ENCODE data around the gene TRPM2.
"Not testable (repeated sequence)": the region's sequence is repeated elsewhere in the genome, so short reads cannot be mapped to it uniquely, and the experiment has no call there.

TRPM2 gene

GRCh38 chr21:44335266-44336059, 18.0 kb upstream of the TRPM2 start:
- no peak for DNase-seq

- no peak for DNase-seq
Observed at GRCh38 chr21:44337449-44337848, 16.0 kb upstream of the TRPM2 start.

- no peak for DNase-seq
Observed at GRCh38 chr21:44337941-44338895, 15.2 kb upstream of the TRPM2 start.

GRCh38 chr21:44338971-44339910, 14.2 kb upstream of the TRPM2 start, which contains the start of gene CFAP410:
CFAP410 (minus strand) TSS chr21:44339390; CDS start chr21:44339194, 196 bp downstream.
- DNase-seq: peak; percentile 96

- not testable (repeated sequence) for DNase-seq
Observed at GRCh38 chr21:44341726-44342458, 11.5 kb upstream of the TRPM2 start.

GRCh38 chr21:44342981-44343380, 10.4 kb upstream of the TRPM2 start:
- DNase-seq: not testable (repeated sequence)

- no peak for DNase-seq
Observed at GRCh38 chr21:44344541-44345183, 8.8 kb upstream of the TRPM2 start.

GRCh38 chr21:44345495-44345894, 7.9 kb upstream of the TRPM2 start:
- DNase-seq: no peak

- DNase-seq: no peak
Observed at GRCh38 chr21:44347911-44348451, 5.4 kb upstream of the TRPM2 start.

GRCh38 chr21:44348861-44349260, 4.6 kb upstream of the TRPM2 start:
- no peak for DNase-seq

GRCh38 chr21:44349416-44349846, 4.0 kb upstream of the TRPM2 start:
- DNase-seq: no peak

- DNase-seq: no peak
Observed at GRCh38 chr21:44349847-44350772, 3.3 kb upstream of the TRPM2 start.

GRCh38 chr21:44350773-44351481, 2.5 kb upstream of the TRPM2 start:
- no peak for DNase-seq

GRCh38 chr21:44351535-44352252, 1.7 kb upstream of the TRPM2 start:
- DNase-seq: no peak

- no peak for DNase-seq
Observed at GRCh38 chr21:44352253-44352860, 1.1 kb upstream of the TRPM2 start.

GRCh38 chr21:44354001-44354405, 582 bp downstream of the TRPM2 start:
- peak; percentile 26 for DNase-seq

Measured in CD4-positive, alpha-beta T cell treated with Interferon gamma for 1 hour (primary cell).